HEK293 (cell line): ENCODE data around the gene KLF16.

Experiments
- CTCF ChIP-seq: fragments of 450-650 bp; formaldehyde crosslinking; IDR thresholded peaks from 2 replicates; pipeline ENCODE4 v1.5.1; 2016; ENCODE audit warnings: missing biosample characterization, missing genetic modification characterization
- GLI2 ChIP-seq: fragments of 450-650 bp; formaldehyde crosslinking; IDR thresholded peaks from 2 replicates; pipeline ENCODE4; 2017; ENCODE audit warnings: missing biosample characterization, missing genetic modification characterization, low read depth, borderline replicate concordance
- TCF7L2 ChIP-seq: IDR thresholded peaks from 2 replicates; pipeline ENCODE4 v1.6.1; 2011; ENCODE audit warnings: low read depth, mild to moderate bottlenecking, inconsistent platforms, low read length, moderate library complexity, borderline replicate concordance
- ZNF146 ChIP-seq: fragments of 450-650 bp; formaldehyde crosslinking; IDR thresholded peaks from 2 replicates; pipeline ENCODE4 v1.5.1; 2016; ENCODE audit warnings: missing biosample characterization, missing genetic modification characterization
- ZNF16 ChIP-seq: fragments of 450-650 bp; formaldehyde crosslinking; IDR thresholded peaks from 2 replicates; pipeline ENCODE4 v1.5.1; 2016; ENCODE audit warnings: low read depth, missing biosample characterization, missing genetic modification characterization
- ZNF785 ChIP-seq: fragments of 450-650 bp; formaldehyde crosslinking; IDR thresholded peaks from 2 replicates; pipeline ENCODE4 v1.5.1; 2016; ENCODE audit warnings: missing biosample characterization, missing genetic modification characterization

DNA sequence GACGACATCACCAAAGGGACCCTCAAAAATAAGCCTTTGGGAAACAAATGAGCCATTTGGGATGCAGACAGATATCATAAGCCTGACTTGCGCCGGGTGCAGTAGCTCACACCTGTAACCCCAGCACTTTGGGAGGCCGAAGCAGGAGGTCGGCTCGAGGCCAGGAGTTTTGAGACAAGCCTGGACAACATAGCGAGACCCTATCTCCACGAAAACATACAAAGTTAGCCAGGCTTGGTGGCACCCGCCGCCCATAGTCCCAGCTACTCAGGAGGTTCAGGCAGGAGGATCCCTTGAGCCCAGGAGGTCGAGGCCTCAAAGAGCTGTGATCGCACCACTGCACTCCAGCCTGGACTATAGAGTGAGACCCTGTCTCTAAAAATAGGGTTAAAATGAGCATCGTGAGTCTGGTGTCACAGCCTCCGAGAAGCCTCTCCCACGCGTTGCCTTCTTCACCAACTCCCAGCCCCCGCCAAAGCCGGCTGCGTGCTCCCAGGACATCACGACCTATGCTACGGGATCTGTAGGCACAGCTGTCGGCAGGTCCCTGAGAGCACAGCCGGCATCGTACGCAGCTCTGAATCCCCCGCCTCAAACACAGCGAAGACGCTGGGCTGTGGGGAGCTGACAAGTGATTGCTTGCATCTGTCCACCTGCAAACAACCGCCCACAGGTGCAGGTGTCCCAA, 16.7 kb downstream of the KLF16 start:
- no peak for TF ChIP-seq GLI2
- no peak for TF ChIP-seq ZNF146 (tag by site-specific recombination)
- TF ChIP-seq ZNF16 (tag by site-specific recombination) = no peak
- no peak for TF ChIP-seq TCF7L2
- TF ChIP-seq CTCF (tag by site-specific recombination) = no peak
- TF ChIP-seq ZNF785 (tag by site-specific recombination) = no peak
